Astrocyte (in vitro differentiated cells and primary cell): Measurements from ENCODE around the gene CDC25B. TPM values are rescaled to one million over a fixed set of nuclear protein-coding genes. Genes with fewer than 3 reads are reported as not detected.
A peak's percentile ranks its signal among the peaks of the same experiment; 100 is the strongest.

ENCODE experiments used
- DNase-seq: peaks from one replicate; pipeline ENCODE4 v3.0.0-alpha.2; 2010; ENCODE audit warnings: low read depth
- FAIRE-seq: peaks from 2 replicates; lab custom pipeline; 2011; peaks lifted over from hg19 to GRCh38; lab: Jason Lieb, UNC
- H2AFZ ChIP-seq: 2 replicates; pipeline ENCODE4 v1.6.0; 2012; ENCODE audit warnings: low read depth, low read length, inconsistent platforms
- H3K27ac ChIP-seq: 2 replicates; pipeline ENCODE4 v1.5.1; 2011; ENCODE audit warnings: low read depth, low read length, inconsistent platforms
- H3K27me3 ChIP-seq: 2 replicates; pipeline ENCODE4 v1.6.0; 2011; ENCODE audit warnings: low read length, inconsistent platforms; ENCODE audit not compliant: insufficient read depth
- H3K36me3 ChIP-seq: 2 replicates; pipeline ENCODE4 v1.5.1; 2011; ENCODE audit warnings: low read length, inconsistent platforms; ENCODE audit not compliant: insufficient read depth
- H3K4me1 ChIP-seq: 2 replicates; pipeline ENCODE4 v1.5.1; 2011; ENCODE audit warnings: low read length, inconsistent platforms; ENCODE audit not compliant: insufficient read depth
- H3K4me2 ChIP-seq: 2 replicates; pipeline ENCODE4 v1.6.0; 2012; ENCODE audit warnings: low read length, inconsistent platforms
- H3K4me3 ChIP-seq: 2 replicates; pipeline ENCODE4 v1.5.1; 2011; ENCODE audit warnings: low read depth, mild to moderate bottlenecking, low read length, inconsistent platforms; ENCODE audit not compliant: insufficient read depth
- H3K79me2 ChIP-seq: 2 replicates; pipeline ENCODE4 v1.6.0; 2012; ENCODE audit warnings: mild to moderate bottlenecking, low read length, inconsistent platforms; ENCODE audit not compliant: insufficient read depth
- H3K9ac ChIP-seq: 2 replicates; pipeline ENCODE4 v1.6.0; 2012; ENCODE audit warnings: mild to moderate bottlenecking, low read length, inconsistent platforms
- H3K9me3 ChIP-seq: 2 replicates; pipeline ENCODE4 v1.5.1; 2012; ENCODE audit warnings: low read depth, mild to moderate bottlenecking, low read length, inconsistent platforms; ENCODE audit not compliant: insufficient read depth
- H4K20me1 ChIP-seq: 2 replicates; pipeline ENCODE4 v1.6.0; 2012; ENCODE audit warnings: low read length, inconsistent platforms; ENCODE audit not compliant: insufficient read depth
- H3K27ac Mint-ChIP-seq: one replicate; pipeline ENCODE4 v1.8.0; 2021; ENCODE audit warnings: mild to moderate bottlenecking, mixed read lengths; ENCODE audit not compliant: unreplicated experiment
- H3K27me3 Mint-ChIP-seq: one replicate; pipeline ENCODE4 v1.8.0; 2021; ENCODE audit warnings: low read depth, mixed read lengths; ENCODE audit not compliant: unreplicated experiment
- H3K36me3 Mint-ChIP-seq: one replicate; pipeline ENCODE4 v1.8.0; 2021; ENCODE audit warnings: low read depth, mixed read lengths; ENCODE audit not compliant: unreplicated experiment
- H3K4me1 Mint-ChIP-seq: one replicate; pipeline ENCODE4 v1.8.0; 2021; ENCODE audit warnings: low read depth, mixed read lengths; ENCODE audit not compliant: unreplicated experiment
- H3K4me3 Mint-ChIP-seq: one replicate; pipeline ENCODE4 v1.8.0; 2021; ENCODE audit warnings: mild to moderate bottlenecking, moderate library complexity, mixed read lengths; ENCODE audit not compliant: unreplicated experiment
- H3K9me3 Mint-ChIP-seq: one replicate; pipeline ENCODE4 v1.8.0; 2021; ENCODE audit warnings: mild to moderate bottlenecking, mixed read lengths; ENCODE audit not compliant: unreplicated experiment
- EZH2 ChIP-seq: IDR thresholded peaks from 2 replicates; pipeline ENCODE4 v1.6.1; 2012; ENCODE audit warnings: mild to moderate bottlenecking, low read length, inconsistent platforms; ENCODE audit not compliant: insufficient read depth
- total RNA-seq: library from RNA; stranded (reverse); gene quantifications from 2 replicates; pipeline ENCODE4 v1.2.1, GENCODE V29; 2021
- TF ChIP-seq, protein P1 (sequence below): IDR thresholded peaks from 2 replicates; pipeline ENCODE4 v1.5.1; 2011; ENCODE audit warnings: low read depth, mild to moderate bottlenecking, inconsistent platforms, low read length, moderate library complexity; ENCODE audit not compliant: insufficient read depth

The CDC25B gene
- total RNA-seq, 1 donor from 2014 or later: 8.5 TPM

DNA sequence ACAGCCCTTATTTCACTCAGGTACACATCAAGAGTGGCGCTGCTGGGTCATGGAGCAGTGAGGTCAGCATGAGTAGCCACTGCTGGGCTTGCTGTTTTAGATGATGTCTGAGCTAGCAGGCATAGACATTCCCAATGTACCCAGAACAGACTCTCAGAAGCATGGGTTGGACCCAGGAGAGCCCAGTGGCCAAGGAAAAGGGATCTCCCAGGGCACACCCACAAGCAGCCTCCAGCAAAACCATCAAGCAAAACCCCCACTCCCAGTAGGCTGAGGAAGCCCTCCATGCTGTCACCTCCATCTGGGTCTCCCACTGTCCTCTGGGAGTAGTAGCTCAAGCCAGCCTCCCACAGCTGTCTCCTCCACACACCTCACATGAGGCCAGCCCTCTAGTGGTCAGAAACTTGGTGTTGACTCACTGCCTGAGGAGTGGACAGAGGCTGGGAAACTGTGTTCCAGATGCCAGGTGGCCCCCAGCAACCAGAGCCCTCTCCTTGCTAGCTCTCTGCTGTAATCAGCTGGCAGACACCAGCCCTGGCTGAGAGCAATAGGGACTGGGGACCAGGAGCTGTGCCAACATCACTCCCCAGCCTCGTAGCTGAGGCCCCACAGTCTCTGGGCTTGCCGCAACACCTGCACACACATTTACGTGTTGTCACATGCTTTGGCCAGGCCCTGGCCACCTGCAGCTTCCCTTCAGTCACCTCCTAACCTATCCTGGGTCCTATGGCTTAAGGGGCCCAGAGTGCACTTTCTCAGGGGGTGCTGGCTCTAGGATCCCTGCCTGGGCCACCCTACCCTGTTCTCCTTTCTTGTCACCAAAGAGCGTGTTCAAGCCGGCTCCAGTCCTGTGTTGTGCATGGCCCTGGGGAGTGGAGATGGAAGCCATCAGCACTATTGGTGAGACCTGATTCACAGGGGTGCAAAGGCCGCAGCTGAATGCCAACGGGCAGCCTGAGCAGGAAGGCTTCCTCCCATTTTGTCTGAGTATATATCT, 22.3 kb downstream of the CDC25B start:
- Histone ChIP-seq H3K9ac (no peak overlapping the region), H3K36me3 (peaks cover 6% of the 10 kb centered on the region), H3K9me3 (no peaks in the 10 kb centered on the region), H3K27ac (no peak overlapping the region), H3K4me1 (peaks cover 15% of the 10 kb centered on the region), H3K27me3 (no peaks in the 10 kb centered on the region), H3K79me2 (peaks cover 15% of the 10 kb centered on the region), H3K4me3 (no peak overlapping the region), H4K20me1 (no peaks in the 10 kb centered on the region), H3K4me2 (no peak overlapping the region), H2AFZ (no peak overlapping the region)
- Mint-ChIP-seq H3K9me3 (no peaks in the 10 kb centered on the region), H3K4me3 (peak overlapping the region; percentile 70), H3K36me3 (no peaks in the 10 kb centered on the region), H3K27ac (peak overlapping the region; percentile 34), H3K4me1 (peaks cover 7% of the 10 kb centered on the region), H3K27me3 (peaks cover 9% of the 10 kb centered on the region)
- TF ChIP-seq EZH2: no peak
- TF ChIP-seq, protein P1, sequence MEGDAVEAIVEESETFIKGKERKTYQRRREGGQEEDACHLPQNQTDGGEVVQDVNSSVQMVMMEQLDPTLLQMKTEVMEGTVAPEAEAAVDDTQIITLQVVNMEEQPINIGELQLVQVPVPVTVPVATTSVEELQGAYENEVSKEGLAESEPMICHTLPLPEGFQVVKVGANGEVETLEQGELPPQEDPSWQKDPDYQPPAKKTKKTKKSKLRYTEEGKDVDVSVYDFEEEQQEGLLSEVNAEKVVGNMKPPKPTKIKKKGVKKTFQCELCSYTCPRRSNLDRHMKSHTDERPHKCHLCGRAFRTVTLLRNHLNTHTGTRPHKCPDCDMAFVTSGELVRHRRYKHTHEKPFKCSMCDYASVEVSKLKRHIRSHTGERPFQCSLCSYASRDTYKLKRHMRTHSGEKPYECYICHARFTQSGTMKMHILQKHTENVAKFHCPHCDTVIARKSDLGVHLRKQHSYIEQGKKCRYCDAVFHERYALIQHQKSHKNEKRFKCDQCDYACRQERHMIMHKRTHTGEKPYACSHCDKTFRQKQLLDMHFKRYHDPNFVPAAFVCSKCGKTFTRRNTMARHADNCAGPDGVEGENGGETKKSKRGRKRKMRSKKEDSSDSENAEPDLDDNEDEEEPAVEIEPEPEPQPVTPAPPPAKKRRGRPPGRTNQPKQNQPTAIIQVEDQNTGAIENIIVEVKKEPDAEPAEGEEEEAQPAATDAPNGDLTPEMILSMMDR: peak; percentile 68
- DNase-seq (peak; percentile 65), FAIRE-seq (no peak)

DNA sequence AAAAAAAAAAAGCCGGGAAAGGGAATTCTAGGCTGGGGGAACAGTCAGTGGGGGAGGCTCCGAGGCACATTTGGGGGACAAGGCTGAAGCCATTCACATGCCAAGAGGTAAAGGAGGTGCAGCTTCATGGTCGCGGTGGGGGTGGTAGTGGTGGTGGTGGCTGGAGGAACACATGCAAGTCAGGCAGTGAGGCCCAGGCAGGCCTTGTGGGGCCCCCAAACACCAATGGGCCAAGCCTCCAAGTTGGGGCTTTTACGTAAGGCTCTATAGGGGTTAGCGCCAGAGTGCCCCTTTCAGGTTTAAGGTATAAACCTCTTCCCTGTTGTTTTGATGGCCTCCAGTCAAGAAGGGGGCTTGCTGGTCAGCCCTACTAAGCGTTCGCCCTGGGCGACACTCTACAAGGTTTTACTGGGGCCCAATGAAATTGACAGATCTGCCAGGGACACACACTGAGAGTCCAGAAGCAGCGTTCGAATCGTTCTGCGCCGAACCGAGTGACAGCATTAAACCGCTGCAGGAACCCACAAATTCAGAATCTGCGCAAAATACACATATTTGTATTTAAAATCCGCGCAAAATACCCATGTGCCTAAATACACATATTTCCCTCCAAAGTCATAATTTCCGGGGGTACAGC, 23.4 kb downstream of the CDC25B start:
- peaks cover 15% of the 10 kb centered on the region for H3K4me1 ChIP-seq
- FAIRE-seq: no peak
- no peaks in the 10 kb centered on the region for H3K9me3 ChIP-seq
- no peaks in the 10 kb centered on the region for H3K27me3 ChIP-seq
- Mint-ChIP-seq H3K9me3 (no peaks in the 10 kb centered on the region), H3K36me3 (peaks cover 2% of the 10 kb centered on the region), H3K4me1 (peaks cover 7% of the 10 kb centered on the region), H3K27me3 (peaks cover 9% of the 10 kb centered on the region), H3K4me3 (peak overlapping the region; percentile 77), H3K27ac (peak overlapping the region; percentile 80)
- peak overlapping the region; percentile 98 for H2AFZ ChIP-seq
- H3K36me3 ChIP-seq: peaks cover 11% of the 10 kb centered on the region
- no peak for DNase-seq
- peak overlapping the region; percentile 94 for H3K4me3 ChIP-seq
- H3K9ac ChIP-seq: peak overlapping the region; percentile 99
- H3K79me2 ChIP-seq: peaks cover 15% of the 10 kb centered on the region
- H3K4me2 ChIP-seq: peak overlapping the region; percentile 97
- no peaks in the 10 kb centered on the region for H4K20me1 ChIP-seq
- TF ChIP-seq, protein P1: no peak
- TF ChIP-seq EZH2: no peak
- peak overlapping the region; percentile 100 for H3K27ac ChIP-seq
